SHP77 treated with DMSO at 0.1 percent for 48 hours (cell line): ENCODE results near the gene PPP1R13B.
"Not testable (repeated sequence)": the region's sequence is repeated elsewhere in the genome, so short reads cannot be mapped to it uniquely, and the experiment has no call there.

ENCODE experiments used
- DNase-seq: peaks from one replicate; lab custom pipeline; 2025; lab: John Stamatoyannopoulos, UW

Gene PPP1R13B

GRCh38 chr14:103861413-103862392 is 14.3 kb upstream of the PPP1R13B start:
- DNase-seq = no peak

- DNase-seq = no peak
Measured at GRCh38 chr14:103859416-103860202, 12.2 kb upstream of the PPP1R13B start.

GRCh38 chr14:103858063-103858781 is 10.8 kb upstream of the PPP1R13B start:
- DNase-seq = no peak

- no peak for DNase-seq
Measured at GRCh38 chr14:103857256-103857655, 9.9 kb upstream of the PPP1R13B start.

GRCh38 chr14:103856607-103857006 is 9.2 kb upstream of the PPP1R13B start:
- no peak for DNase-seq

- DNase-seq = no peak
Measured at GRCh38 chr14:103856105-103856504, 8.7 kb upstream of the PPP1R13B start.

GRCh38 chr14:103855734-103856095 is 8.3 kb upstream of the PPP1R13B start:
- DNase-seq = no peak

GRCh38 chr14:103854822-103855733 is 7.7 kb upstream of the PPP1R13B start:
- no peak for DNase-seq

- DNase-seq = no peak
Measured at GRCh38 chr14:103854017-103854808, 6.8 kb upstream of the PPP1R13B start.

- no peak for DNase-seq
Measured at GRCh38 chr14:103849151-103849886, 1.9 kb upstream of the PPP1R13B start.

GRCh38 chr14:103848175-103849077 is 1.1 kb upstream of the PPP1R13B start:
- DNase-seq = no peak

- no peak for DNase-seq
Measured at GRCh38 chr14:103846543-103847450, 578 bp downstream of the PPP1R13B start.

GRCh38 chr14:103846097-103846496 is 1.3 kb downstream of the PPP1R13B start:
- DNase-seq = no peak

GRCh38 chr14:103845327-103845726 is 2.0 kb downstream of the PPP1R13B start:
- DNase-seq = no peak

GRCh38 chr14:103841265-103841664 is 6.1 kb downstream of the PPP1R13B start:
- not testable (repeated sequence) for DNase-seq

GRCh38 chr14:103840014-103840413 is 7.4 kb downstream of the PPP1R13B start:
- DNase-seq = no peak

GRCh38 chr14:103839579-103839978 is 7.8 kb downstream of the PPP1R13B start:
- DNase-seq = no peak

- no peak for DNase-seq
Measured at GRCh38 chr14:103838117-103838516, 9.3 kb downstream of the PPP1R13B start.
